AG20443 (cell line): ENCODE measurements around the gene PLCE1.

Experiments used
- DNase-seq: peaks from one replicate; pipeline ENCODE4 v3.0.0; 2012; ENCODE audit warnings: low spot score, mixed read lengths

The PLCE1 gene

GRCh38 chr10:94024407-94024806 lies 30.7 kb downstream of the PLCE1 start:
- no peak for DNase-seq

DNA sequence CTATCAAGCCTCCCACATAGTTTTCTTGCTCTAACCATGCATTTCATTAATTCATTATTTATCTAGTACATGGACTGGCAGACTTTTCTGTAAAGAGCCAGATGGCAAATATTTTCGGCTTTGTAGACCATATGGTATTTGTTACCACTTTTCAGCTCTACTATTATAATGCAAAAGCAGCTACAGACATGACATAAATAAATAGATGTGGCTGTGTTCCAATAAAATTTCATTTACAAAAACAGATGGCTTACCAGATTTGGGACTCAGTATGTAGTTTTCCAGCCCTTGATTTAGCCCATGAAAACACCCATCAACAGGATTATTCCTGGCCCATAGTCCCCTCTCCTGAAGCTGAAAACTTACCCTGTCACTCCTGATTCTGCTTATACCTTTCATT lies 32.1 kb downstream of the PLCE1 start:
- no peak for DNase-seq

GRCh38 chr10:94027197-94027596 lies 33.5 kb downstream of the PLCE1 start:
- no peak for DNase-seq

DNA sequence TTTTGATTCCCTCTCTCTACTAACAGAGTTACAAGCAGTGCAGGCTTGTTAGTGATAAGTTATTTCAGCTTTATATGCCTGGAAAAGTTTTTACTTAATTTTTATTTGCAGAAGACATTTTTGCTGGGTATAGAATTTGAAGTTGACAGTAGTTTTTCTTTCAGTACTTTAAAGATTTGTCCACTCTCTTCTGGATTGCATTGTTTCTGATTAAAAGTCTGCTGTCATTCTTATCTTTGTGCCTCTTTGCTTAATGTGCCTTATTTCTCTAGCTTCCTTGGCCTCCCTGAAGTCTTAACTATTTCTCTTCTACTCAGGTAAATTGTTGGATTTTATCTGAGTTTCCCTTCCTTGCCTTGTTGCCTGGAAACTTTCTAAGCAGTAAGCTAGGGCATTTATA lies 36.2 kb downstream of the PLCE1 start:
- DNase-seq: no peak

DNA sequence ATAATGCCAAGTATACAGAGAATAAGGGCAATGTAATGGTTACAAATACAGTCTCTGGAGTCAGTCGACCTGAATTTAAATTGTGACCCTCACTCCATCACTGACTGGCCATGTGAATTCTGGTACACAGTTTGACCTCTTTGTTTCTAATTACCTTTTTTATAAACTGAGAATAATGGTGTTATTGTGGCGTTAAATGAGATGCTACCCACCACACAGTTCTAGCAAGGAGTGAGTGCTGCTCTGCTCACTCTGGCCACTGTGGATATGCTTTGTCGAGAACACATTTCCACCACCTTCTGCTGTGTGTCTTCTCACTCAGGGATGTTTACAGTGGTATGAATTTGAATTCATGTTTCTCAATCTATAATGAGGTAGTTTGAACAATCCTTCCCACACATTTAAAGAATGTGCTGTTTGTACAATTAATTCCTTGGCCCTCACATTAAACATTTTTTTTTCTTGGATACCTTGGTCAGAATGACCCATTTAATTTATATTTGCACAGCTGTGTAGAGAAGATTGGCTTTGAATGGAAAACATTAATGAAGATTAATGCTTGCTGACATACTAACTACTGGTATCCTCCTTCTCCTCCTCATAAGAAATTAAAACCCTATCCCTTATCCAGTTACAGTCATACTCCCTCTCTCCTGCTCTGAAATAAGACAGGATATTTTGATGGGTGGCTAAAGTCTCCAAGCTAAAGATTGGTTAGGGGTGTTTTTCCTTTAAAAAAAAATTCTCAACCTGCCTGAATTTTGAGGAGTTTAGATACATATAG lies 42.4 kb downstream of the PLCE1 start:
- DNase-seq: no peak

- DNase-seq: no peak
These were observed 43.0 kb downstream of the PLCE1 start for GRCh38 chr10:94036766-94037033.

DNA sequence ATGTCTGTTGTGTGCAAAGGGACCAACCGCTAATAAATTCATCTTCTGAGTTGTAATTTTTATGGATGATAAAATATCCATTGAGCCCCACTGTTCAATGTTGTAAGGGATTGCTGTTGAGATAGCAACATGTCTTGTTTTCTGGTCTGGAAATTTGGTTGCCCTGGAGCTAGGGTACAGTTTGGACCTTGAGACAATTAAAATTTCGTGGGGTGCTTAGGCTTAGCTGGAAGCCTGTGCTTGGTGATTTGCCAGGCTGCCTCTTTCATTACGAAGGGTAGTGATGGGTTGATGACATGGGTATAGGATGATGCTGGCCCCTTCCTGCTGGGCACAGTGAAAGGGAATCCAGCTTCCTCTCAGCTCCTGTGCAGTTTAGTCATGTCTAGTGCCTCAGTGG lies 43.6 kb downstream of the PLCE1 start:
- DNase-seq: no peak

- DNase-seq: no peak
These were observed 44.3 kb downstream of the PLCE1 start for GRCh38 chr10:94038024-94038423.

DNA sequence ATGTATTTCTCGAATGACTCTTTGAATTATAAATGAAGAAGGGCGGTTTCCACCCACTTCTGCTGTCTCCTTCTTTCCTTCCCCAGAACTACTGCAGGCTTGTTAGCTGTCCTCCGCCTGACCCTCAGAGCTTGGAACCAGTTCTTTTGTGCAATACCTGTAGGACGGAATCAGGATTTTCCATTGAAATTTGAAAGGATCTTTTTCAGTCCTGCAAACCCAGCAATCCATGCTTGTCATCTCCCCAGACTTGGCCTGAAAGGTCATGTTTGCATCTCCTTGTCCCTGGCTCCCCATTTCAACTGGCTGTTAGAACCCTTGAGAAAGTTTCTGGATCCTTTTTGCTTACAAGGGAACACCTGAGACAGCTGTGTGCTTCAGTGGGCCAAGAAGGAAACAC lies 47.5 kb downstream of the PLCE1 start:
- no peak for DNase-seq

DNA sequence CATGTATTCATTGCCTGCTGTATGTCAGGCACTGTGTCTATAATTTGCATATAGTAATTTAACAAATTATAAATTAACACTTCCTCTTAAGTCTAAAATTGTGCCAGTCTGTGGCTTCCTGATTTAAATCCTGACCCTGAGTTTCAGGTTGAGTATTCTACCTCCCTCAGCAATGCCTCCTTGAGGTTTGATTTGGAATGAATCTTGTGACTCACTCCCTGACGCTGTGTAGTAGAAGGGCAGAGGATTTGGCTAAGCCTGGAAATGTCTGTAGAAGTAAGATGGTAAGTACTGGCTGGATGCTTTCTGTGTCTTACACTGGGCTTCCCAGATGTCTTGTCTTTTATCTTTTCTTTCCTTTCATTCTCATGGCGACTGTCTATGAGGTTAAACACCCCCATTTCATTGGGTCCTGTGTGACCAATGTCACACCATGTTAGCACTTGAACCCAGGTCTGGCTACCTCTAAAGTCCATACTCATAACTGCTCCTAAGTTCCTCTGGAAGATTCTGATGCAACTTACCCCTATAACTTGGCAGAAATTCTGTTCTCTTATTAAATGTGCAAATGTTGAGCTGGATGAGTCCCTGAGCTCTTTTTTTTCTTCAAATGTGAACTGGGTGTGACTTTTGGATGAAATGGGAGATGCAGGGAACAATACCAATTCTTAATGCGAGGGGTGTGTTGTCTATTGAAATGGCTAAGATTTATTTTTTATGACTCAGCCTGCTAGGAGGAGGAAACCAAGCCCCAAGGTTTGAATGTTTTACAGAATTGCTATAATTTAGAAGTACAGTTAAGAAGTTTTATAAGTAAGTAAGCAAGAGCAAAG lies 48.5 kb downstream of the PLCE1 start:
- peak; percentile 76 for DNase-seq

DNA sequence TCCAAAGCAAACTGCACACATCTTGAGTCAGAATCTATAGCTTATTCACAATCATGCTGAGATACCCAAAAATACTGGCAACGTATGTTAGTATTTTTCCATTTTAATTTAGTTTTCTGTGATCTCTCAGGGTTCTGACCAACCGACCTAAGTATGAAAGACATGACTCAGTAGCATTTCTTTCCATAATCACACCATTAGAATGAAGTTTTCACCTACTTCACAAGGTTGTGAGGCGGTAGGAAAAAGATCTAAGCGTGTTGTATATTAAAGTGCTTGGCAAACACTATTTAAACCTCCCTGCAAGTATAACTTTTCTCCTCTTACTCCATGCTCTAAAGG lies 49.1 kb downstream of the PLCE1 start:
- DNase-seq: no peak
